ENCODE results near the gene CDC45.

Gene CDC45

DNA sequence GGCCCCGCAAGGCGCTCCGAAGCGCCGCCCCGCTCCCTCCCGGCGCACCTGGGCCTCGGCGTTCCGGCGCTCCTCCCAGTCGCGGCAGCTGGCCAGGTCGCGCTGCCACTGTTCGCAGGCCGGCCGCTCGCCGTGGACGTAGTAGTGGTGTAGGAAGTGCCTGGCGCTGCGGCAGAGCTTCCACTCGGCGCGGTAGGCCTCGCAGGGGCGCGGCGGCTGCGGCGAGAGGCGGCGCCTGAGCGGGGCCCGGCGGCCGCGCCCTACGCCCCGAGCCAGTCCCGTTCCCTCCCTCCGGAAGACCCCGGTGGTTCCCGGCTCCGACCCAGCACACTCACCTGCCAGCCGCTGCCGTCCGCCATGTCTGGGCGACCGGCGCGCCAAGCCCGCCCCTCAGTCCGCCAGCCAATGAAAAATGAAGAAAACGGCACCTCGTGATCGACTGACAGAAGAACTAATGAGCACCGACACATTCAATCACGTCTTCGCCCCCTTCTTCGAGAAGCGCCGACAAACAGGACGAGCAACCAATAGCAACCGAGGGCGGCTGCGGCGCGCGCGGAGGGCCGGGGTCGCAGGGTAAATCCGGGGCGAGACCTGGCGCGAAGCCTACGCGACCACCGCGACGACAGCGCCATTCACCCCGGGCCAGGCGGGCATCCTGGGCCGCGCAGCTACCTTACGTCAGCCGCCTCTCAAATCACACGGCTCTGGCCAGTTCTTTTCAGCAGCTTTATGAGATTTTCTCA is 32.2 kb upstream of the CDC45 start, which contains the start of gene C22orf39:
TSS of gene C22orf39 (minus strand) at position 382 of the 746 bp plus-strand sequence. CDS start at position 359, 23 bp downstream.
- in situ Hi-C loops (cut with HindIII; ENCODE audit: low pct_ligation_motif_present, low pct_unique_long_range_greater_than_20kb, low sequenced_read_pairs) = no loop called here

DNA sequence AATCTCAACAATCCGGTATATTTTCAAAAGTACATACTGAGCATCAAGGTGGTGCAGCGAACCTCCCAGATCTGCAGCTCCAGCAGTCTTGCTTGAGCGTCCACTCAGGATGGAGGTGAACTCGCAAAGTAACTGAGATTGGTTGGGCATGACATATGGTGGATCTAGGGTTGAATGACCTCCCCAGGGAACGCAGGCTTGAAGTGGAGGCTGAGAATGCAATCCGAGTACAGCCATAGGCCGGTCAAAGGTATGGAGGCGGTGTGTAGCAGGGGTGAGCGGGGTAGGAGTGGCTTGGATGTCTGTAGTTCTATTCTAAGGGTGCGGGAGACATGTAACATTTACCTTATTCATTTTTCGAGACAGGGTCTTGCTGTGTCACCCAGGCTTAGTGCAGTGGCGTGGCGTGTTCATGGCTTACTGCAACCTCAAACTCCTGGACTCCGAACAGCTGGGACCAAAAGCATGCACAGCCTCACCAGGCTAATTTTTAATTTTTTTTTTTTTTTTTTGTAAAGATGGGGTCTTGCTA is 31.6 kb upstream of the CDC45 start:
- peak; percentile 59 for DNase-seq
- in situ Hi-C loops (cut with HindIII; ENCODE audit: low pct_ligation_motif_present, low pct_unique_long_range_greater_than_20kb, low sequenced_read_pairs) = no loop called here

More for the DNA sequence above, 32.2 kb upstream of the CDC45 start, which contains the start of gene C22orf39:
- DNase-seq = peak; percentile 89

DNA sequence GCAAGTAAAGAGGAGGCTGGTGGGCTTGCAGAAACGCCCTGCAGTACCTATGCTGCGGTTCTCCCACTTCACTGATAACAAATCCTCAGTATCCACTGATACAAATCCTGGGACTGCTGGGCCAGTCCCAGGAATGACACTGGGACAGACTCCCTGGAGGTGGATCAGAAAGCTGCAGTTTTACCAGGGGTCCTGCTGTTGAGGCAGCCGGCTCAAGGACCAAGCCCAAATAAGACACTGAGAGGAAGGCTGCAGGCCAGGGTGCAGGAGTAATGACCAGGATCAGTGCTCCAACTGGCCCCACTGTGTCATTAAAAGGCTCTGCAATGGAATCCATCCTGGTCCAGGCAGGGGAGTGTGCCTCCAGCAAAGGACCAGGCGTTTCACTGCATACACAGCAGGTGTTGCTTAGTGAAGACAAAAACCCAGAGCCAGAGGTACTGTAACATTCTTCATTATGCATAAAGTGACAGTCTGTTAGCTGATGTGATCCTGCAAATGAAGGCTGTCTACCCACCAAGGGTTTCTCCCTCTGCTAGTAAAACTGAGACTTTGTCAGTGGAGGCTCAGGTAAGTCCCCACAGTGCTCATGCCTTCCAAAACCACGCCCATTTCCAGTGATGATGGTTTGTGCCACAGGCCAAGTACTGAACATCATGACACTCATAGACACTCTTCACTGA is 30.8 kb upstream of the CDC45 start:
- no peak for DNase-seq
- in situ Hi-C loops (cut with HindIII; ENCODE audit: low pct_ligation_motif_present, low pct_unique_long_range_greater_than_20kb, low sequenced_read_pairs) = no loop called here

DNA sequence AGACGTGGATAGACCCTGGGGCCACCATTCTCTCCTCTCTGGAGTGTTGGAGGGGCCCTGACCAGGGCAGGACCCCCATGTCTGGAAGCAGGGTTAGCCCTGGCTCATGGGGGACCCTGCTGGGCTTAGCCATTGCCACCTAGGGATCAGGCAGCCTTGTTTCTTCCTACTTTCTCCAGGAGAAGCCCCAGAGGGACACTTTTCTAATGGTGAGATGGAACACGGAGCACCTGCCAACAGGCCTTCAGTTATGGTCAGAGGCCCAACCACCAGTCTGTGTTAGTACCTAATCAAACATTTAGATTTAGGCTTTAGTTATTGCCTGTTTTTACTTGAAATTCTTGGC is 30.3 kb upstream of the CDC45 start:
- in situ Hi-C loops (cut with HindIII; ENCODE audit: low pct_ligation_motif_present, low pct_unique_long_range_greater_than_20kb, low sequenced_read_pairs) = no loop called here
- DNase-seq = no peak

DNA sequence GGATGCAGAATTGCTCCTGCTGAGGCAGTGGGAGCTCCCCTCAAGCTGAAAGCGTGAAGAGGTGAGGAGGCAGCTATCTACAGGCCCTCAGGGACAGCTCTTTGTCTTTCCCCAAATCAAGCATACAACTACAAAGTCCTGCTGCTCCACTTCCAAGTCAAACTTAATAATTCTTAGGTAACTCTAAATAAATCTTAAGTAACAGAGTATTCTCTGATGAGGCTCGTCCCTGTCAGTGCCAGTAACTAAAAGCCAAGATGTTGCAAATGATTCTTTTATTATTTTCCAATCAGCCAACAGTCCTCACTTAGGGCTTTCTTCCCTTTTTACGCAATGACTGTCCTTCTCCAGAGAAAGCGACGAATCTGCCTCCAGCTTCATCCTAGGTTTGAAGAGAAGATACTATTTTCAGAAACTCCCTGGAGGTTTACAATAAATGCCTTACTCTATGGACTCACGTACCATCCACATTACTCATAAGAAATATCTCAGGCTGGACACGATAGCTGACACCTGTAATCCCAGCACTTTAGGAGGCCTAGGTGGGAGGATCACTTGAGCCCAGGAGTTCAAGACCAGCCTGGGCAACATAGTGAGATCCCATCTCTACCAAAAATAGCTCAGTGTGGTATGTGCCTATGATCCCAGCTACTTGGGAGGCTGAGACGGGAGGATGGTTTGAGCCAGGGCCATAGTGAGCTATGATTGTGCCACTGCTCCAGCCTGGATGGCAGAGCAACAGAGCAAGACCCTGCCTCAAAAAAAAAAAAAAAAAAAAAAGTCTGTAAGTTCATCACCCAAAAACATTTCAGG is 29.2 kb upstream of the CDC45 start:
- in situ Hi-C loops (cut with HindIII; ENCODE audit: low pct_ligation_motif_present, low pct_unique_long_range_greater_than_20kb, low sequenced_read_pairs) = no loop called here
- DNase-seq = no peak

DNA sequence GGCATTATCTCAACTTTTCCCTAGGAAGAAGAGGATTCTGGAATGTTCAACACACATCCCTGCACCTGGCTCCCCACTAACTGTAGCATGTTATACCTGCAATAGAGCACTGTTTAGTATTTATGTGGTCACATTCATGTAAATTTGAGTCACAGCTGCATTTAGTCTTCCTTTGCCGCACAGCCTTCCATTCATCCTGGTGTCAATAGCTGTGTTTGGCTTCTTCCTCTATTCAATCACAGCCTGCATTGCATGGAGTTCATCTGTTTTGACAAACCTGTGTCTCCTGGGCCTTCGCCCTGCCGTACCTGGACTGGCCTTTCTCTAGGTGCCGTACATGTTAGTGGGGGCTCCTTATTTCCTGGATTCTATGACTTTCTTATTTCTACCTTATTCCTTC is 28.1 kb upstream of the CDC45 start:
- DNase-seq = no peak
- in situ Hi-C loops (cut with HindIII; ENCODE audit: low pct_ligation_motif_present, low pct_unique_long_range_greater_than_20kb, low sequenced_read_pairs) = no loop called here

DNA sequence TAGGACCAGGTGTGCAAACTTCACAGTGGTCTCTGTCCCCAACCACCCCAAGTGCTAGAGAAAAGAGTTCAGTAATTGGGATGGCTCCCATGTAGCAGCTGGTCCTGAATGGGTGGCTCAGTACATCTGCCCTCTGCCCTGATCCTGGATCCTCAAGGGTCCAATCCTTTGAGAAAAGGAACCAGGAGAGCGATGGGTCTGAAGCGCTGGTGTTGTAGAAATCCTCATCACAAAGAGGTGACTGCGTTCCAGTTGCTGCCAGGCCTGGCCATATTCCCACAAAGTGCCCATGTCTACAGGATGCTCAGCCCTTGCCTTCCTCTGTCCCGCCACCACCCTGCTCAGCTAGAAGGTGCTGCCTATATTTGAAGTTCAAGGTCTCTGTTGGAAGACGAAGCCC is 26.0 kb upstream of the CDC45 start:
- in situ Hi-C loops (cut with HindIII; ENCODE audit: low pct_ligation_motif_present, low pct_unique_long_range_greater_than_20kb, low sequenced_read_pairs) = no loop called here
- no peak for DNase-seq

DNA sequence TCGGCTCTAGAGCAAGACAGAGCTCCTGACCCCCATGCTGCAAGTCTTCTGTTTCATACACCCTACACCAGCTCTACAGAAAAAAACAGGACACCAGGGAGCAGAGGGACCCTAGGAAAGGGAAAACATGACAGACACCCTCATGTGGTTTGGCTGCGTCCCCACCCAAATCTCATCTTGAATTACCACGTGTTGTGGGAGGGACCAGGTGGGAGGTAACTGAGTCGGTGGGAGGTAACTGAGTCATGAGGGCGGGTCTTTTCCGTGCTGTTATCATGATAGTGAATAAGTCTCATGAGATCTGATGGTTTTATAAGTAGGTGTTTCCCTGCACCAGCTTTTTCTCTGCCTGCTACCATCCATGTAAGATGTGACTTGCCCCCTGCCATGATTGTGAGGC is 25.6 kb upstream of the CDC45 start:
- no peak for DNase-seq

DNA sequence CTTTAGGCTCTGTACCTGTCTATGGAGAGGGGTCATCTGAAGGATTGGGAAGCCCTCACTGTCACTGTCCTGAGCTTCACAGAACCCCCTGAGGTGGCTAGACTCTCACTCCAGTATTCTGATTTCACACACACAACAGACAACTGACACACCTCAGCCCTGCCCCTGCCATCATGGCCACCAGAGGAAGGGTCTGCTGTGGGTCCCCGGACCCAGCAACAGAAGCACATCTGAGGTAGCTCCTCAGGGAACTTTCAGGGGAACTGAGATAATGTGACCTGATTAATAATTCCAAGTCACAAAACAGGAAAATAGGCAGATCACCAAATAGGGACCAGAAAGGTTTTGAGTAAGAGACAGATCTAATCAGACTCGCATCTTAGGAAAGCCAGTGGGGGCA is 24.7 kb upstream of the CDC45 start:
- no peak for DNase-seq
- in situ Hi-C loops (cut with HindIII; ENCODE audit: low pct_ligation_motif_present, low pct_unique_long_range_greater_than_20kb, low sequenced_read_pairs) = no loop called here

More for the DNA sequence above, 25.6 kb upstream of the CDC45 start:
- in situ Hi-C loops (cut with HindIII; ENCODE audit: low pct_ligation_motif_present, low pct_unique_long_range_greater_than_20kb, low sequenced_read_pairs) = no loop called here

DNA sequence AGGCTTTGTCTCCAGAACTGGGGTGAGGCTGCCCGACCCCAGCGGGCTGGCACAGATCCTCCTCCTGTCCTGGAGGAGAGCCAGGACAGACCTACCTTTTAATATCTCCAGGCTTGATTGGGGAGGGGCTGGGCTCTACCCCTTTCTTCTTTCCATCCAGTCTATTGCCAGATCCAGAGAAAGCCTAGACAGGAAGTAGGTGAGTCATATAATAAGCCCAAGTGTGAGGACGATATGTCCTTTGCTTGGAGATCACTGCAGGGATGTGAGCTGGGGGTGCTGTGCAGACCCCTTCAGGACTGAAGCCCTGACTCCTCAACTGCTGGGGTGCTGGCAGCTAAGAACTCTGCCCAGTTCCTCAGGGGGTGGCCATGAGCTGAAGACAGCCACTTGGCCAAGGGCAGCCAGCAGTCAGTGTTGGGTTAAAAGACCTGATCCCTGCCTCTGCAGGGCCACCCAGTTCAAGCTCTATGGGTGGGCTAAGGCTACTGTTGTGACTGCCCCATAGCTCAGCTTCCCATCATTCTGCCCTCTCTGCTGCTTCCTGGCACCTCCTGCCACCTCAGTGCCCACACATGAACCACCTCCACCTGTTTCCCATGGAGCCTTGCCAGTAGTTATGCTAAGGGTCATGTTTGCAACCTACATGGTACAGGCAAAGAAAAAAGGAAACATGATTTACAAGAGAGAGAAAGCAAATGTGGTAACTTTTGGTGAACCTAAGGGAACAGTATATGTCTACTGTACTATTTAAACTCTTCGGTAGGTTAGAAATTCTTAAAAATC is 23.9 kb upstream of the CDC45 start:
- in situ Hi-C loops (cut with HindIII; ENCODE audit: low pct_ligation_motif_present, low pct_unique_long_range_greater_than_20kb, low sequenced_read_pairs) = no loop called here
- no peak for DNase-seq

DNA sequence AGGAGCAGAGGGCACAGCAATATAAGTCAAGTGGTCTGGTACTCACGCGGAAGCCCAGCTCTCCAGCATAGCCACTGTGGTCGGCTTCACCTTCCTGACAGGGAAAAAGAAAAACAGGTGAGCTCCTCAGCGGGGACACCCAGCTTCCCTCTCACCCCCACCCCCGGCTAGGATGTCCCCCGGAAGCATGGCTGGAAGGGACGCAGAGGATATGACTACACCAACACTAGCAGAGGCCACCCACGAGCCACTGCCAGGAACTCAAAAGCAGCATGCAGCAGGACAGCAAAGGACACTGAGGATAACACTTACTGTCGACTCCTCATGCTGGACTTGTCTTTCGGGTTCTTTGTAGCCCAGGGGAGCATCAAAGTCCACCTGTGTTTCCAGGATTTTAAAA is 23.2 kb upstream of the CDC45 start:
- in situ Hi-C loops (cut with HindIII; ENCODE audit: low pct_ligation_motif_present, low pct_unique_long_range_greater_than_20kb, low sequenced_read_pairs) = no loop called here
- no peak for DNase-seq

DNA sequence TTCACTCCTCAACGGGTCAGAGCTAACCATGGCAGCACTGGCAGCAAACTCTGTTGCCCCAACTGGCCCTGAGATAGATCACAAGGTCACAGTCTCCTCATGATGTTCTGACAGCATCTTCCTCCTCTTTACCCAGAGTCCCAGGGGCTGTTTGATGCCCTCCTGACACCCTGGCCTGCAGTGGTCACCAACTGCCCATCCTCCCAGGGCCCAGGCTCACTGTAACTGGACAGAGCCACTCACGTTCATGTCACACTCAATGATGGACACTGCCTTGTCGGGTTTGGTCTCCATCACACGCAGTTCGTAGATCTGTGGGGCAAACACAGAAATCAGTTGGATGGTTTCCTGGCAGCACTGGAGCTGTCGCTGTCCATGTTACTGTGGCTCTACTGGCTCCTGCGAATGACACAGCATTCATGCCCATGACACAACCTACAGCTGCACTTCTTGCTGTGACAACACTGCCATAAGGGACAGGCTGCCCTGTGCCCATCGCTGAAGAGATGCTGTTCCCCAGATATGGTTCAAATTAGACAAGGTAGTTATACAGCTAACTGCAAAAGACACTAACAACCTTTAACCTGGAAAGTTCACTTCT is 21.8 kb upstream of the CDC45 start:
- in situ Hi-C loops (cut with HindIII; ENCODE audit: low pct_ligation_motif_present, low pct_unique_long_range_greater_than_20kb, low sequenced_read_pairs) = no loop called here
- DNase-seq = no peak

DNA sequence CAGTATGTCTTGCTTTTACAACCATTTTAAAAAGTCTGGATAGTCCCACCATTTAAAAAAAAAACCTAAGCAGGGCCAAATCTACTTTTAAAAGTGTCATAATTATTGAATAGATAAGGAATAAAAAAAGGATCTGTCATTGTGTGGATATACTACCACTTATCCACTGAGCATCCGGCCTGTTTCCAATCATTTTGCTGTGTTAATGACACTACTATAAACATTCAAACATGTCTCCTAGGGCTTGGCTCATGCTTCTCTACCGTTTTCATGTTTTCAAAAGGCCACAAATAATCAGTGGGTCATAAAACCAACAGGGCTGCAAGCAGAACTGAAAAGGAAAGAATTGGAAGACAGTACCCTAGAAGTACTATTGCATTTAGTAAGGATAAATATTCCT is 19.7 kb upstream of the CDC45 start:
- in situ Hi-C loops (cut with HindIII; ENCODE audit: low pct_ligation_motif_present, low pct_unique_long_range_greater_than_20kb, low sequenced_read_pairs) = no loop called here
- DNase-seq = no peak

DNA sequence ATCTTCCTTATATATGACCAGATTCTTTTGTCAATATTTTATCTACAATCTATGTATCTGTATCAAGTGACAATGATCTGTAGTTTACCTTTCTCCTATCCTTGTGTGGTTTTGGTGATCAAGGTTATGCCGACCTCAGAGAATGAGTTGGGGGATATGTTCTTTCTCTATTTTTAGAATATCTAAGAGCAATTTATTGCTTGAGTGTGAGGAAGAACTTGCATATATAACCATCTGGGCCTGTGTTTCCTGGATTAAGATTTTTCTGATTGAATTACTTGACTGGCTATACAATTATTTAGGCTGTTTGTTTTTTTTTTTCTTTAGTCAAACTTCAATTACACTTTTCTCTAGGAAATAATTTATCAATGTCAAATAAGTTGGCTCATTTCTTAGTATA is 18.2 kb upstream of the CDC45 start:
- in situ Hi-C loops (cut with HindIII; ENCODE audit: low pct_ligation_motif_present, low pct_unique_long_range_greater_than_20kb, low sequenced_read_pairs) = no loop called here
- no peak for DNase-seq

DNA sequence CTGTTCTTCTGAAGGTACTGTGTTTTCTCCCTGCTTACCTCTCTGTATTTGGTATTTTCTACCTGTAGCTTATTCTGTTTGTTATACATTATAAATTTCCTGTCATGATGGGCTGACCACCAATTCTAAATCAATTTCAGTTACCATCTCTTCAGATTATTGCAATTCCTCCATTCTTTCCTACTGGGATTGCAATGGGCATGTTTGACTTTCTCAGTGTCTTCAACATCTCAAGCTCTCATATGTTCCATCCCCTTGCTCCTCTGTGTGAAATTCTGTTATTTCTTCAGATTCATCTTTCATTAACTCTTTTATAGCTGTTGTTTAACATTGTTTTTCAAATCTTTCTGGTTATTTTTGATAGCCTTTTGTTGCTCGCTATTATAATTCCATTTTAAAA is 16.7 kb upstream of the CDC45 start:
- no peak for DNase-seq

DNA sequence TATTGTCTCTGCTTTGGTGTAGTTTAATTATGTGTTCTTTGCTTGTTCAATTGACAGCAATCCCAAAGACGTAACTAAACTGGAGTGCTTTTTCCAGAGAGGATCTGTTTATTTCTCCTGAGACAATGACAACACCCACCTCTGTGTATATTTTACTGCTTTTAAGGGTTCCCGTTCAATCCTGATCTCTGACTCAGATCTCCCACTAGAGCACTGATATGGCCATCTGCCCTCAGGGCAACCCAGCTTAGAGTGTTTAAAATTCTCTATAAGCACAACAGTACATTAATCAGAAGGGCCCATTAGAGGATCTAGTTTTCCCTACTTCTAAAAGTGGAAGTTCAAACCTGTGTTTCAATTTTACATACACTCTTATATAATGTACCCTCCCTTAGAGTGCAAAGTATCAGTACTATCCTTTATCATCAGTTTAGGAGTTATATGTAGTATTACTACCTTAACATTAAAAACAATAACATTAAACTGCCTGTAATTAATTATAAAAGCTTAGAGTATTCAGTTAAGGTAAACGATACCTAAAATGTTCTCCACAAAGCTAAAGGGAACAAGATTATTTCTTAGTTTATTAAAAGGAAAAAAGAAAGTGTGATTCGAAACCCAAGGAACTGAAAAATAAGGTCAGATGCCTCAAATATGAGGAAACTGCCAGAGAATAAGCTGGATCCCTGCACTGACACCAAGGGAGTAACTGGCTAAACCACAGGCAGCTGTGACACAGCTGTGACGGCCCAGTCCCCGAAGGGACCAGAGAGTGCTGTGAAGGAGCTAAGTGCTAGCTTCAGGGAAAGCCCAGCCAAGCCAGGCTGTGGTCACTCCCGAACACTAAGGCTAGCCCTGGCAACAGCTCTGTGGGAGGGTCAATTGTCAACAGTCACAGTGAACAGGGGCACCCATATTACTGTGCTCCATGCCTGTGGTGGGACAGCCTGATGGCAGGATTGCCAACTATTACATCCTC is 15.9 kb upstream of the CDC45 start:
- no peak for DNase-seq
- in situ Hi-C loops (cut with HindIII; ENCODE audit: low pct_ligation_motif_present, low pct_unique_long_range_greater_than_20kb, low sequenced_read_pairs) = no loop called here

More for the DNA sequence above, 16.7 kb upstream of the CDC45 start:
- in situ Hi-C loops (cut with HindIII; ENCODE audit: low pct_ligation_motif_present, low pct_unique_long_range_greater_than_20kb, low sequenced_read_pairs) = no loop called here

DNA sequence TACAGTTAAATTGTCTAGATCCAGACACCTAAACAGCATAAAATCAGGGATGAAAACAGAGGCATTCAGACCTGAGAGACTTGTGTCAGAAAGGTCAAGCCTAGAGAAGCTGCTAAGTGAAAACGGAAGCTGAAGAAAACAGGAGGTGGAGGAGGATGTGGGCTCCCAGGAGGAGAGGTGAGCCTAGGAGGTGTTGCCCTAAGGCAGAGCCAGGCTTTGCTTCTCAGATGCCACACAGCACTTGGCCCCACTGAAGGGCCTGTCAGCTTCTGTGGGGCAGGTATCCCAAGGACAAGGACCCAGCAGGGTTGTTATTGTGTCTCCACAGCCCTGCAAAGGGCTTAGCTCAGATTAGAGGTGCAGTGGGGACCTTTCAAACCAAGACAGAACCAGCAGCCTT is 15.2 kb upstream of the CDC45 start:
- no peak for DNase-seq
- in situ Hi-C loops (cut with HindIII; ENCODE audit: low pct_ligation_motif_present, low pct_unique_long_range_greater_than_20kb, low sequenced_read_pairs) = no loop called here

Measured in ACHN (cell line).